T-helper 1 cell treated with Interleukin-12 subunit alpha and Interleukin-12 subunit beta and Interleukin-4 antibody, amounts not matched to agents 30 ng/mL and 1 ng/mL, for 36 hours (primary cell): ENCODE measurements around the gene ZNF844. TPM values are rescaled to one million over a fixed set of nuclear protein-coding genes. Genes with fewer than 3 reads are reported as not detected.
"Not testable (repeated sequence)": the region's sequence is repeated elsewhere in the genome, so short reads cannot be mapped to it uniquely, and the experiment has no call there.

Experiments used
- intact Hi-C: fragments of 100-400 bp; cut with micrococcal nuclease; formaldehyde crosslinking; loops from one replicate; pipeline ENCODE4 v1.15.1; 2024
- total RNA-seq: library from RNA; stranded (reverse); gene quantifications from 2 replicates; pipeline ENCODE4 v1.2.3, GENCODE V29; 2022

The ZNF844 gene
- total RNA-seq, 1 donor from 2014 or later, result 0.54 TPM

GRCh38 chr19:12092065-12092867, 27.7 kb downstream of the ZNF844 start:
- intact Hi-C loops, result loop anchor here (1.0 to 5.0 kb wide), 3 partner anchors 168 to 390 kb away; partner anchors contain the start of gene ZNF709

GRCh38 chr19:12092956-12093355, 28.4 kb downstream of the ZNF844 start:
- intact Hi-C loops, result loop anchor here (1.0 to 5.0 kb wide), 3 partner anchors 169 to 389 kb away; partner anchors contain the start of gene ZNF709

- intact Hi-C loops, result loop anchor here (5.0 kb wide), 2 partner anchors 211 to 389 kb away; partner anchors contain the start of gene ZNF709
These were observed 29.2 kb downstream of the ZNF844 start for GRCh38 chr19:12093777-12094176.

- intact Hi-C loops, result no loop called here
These were observed 30.7 kb downstream of the ZNF844 start for GRCh38 chr19:12095111-12095790.

GRCh38 chr19:12098040-12098439, 33.5 kb downstream of the ZNF844 start:
- intact Hi-C loops, result no loop called here

GRCh38 chr19:12103909-12104308, 39.4 kb downstream of the ZNF844 start:
- intact Hi-C loops, result not testable (repeated sequence)

GRCh38 chr19:12111176-12111575, 46.6 kb downstream of the ZNF844 start:
- intact Hi-C loops, result no loop called here

- intact Hi-C loops, result no loop called here
These were observed 47.6 kb downstream of the ZNF844 start for GRCh38 chr19:12111943-12112637.

- intact Hi-C loops, result no loop called here
These were observed 48.2 kb downstream of the ZNF844 start for GRCh38 chr19:12112701-12113100.

- intact Hi-C loops, result no loop called here
These were observed 48.6 kb downstream of the ZNF844 start for GRCh38 chr19:12113121-12113520.

GRCh38 chr19:12117201-12117970, 52.9 kb downstream of the ZNF844 start:
- intact Hi-C loops, result no loop called here

- intact Hi-C loops, result no loop called here
These were observed 62.2 kb downstream of the ZNF844 start for GRCh38 chr19:12126707-12127106.

Other genes starting within 250 kb of the ZNF844 start
- gene ZNF439, start 216.0 kb upstream of the ZNF844 start, total RNA-seq, result 6.1 and 7.4 TPM in 2 replicates
- 0.98 and 1.3 TPM in 2 replicates for gene ZNF69, start 176.9 kb upstream of the ZNF844 start, total RNA-seq
- 15.8 and 16.4 TPM in 2 replicates for gene ZNF700, start 139.6 kb upstream of the ZNF844 start, total RNA-seq
- gene ZNF763, start 99.7 kb upstream of the ZNF844 start, total RNA-seq, result 1.1 and 1.7 TPM in 2 replicates
- 0.29 and 0.46 TPM in 2 replicates for gene ZNF433, start 29.1 kb upstream of the ZNF844 start, total RNA-seq
- gene ZNF878, start 11.8 kb upstream of the ZNF844 start, total RNA-seq, result 0.32 and 0.54 TPM in 2 replicates
- 1.2 and 4.5 TPM in 2 replicates for gene ZNF20, start 75.6 kb downstream of the ZNF844 start, total RNA-seq
- gene ZNF625, start 92.0 kb downstream of the ZNF844 start, total RNA-seq, result 3.1 and 4.0 TPM in 2 replicates
- gene ZNF136, start 98.4 kb downstream of the ZNF844 start, total RNA-seq, result 13.1 and 17.5 TPM in 2 replicates
- gene ZNF44, start 230.2 kb downstream of the ZNF844 start, total RNA-seq, result 13.9 and 14.0 TPM in 2 replicates